NCI-H146 (cell line): ENCODE measurements around the gene SOX10.

Source experiments
- DNase-seq: peaks from one replicate; lab custom pipeline; 2025; lab: John Stamatoyannopoulos, UW

SOX10 gene

GRCh38 chr22:38016182-38017151, 32.1 kb upstream of the SOX10 start:
- DNase-seq = no peak

- DNase-seq = no peak
These were observed 29.7 kb upstream of the SOX10 start for GRCh38 chr22:38014083-38014482.

GRCh38 chr22:38012604-38013072, 28.3 kb upstream of the SOX10 start:
- DNase-seq = no peak

- DNase-seq = no peak
These were observed 24.8 kb upstream of the SOX10 start for GRCh38 chr22:38009000-38009806.

GRCh38 chr22:38007330-38007902, 23.1 kb upstream of the SOX10 start:
- no peak for DNase-seq

- DNase-seq = no peak
These were observed 22.6 kb upstream of the SOX10 start for GRCh38 chr22:38006906-38007305.

GRCh38 chr22:38005943-38006342, 21.6 kb upstream of the SOX10 start:
- no peak for DNase-seq

GRCh38 chr22:37999640-38000272, 15.4 kb upstream of the SOX10 start:
- DNase-seq = no peak

GRCh38 chr22:37999236-37999635, 14.9 kb upstream of the SOX10 start:
- no peak for DNase-seq

- DNase-seq = no peak
These were observed 14.2 kb upstream of the SOX10 start for GRCh38 chr22:37998543-37998942.

- DNase-seq = no peak
These were observed 12.3 kb upstream of the SOX10 start for GRCh38 chr22:37996515-37997246.

GRCh38 chr22:37996079-37996478, 11.7 kb upstream of the SOX10 start:
- DNase-seq = no peak

GRCh38 chr22:37995460-37995859, 11.1 kb upstream of the SOX10 start:
- no peak for DNase-seq

- DNase-seq = no peak
These were observed 10.6 kb upstream of the SOX10 start for GRCh38 chr22:37994982-37995381.

- DNase-seq = no peak
These were observed 9.7 kb upstream of the SOX10 start for GRCh38 chr22:37994049-37994448.

GRCh38 chr22:37991731-37992442, 7.5 kb upstream of the SOX10 start:
- DNase-seq = no peak

GRCh38 chr22:37990862-37991261, 6.5 kb upstream of the SOX10 start:
- DNase-seq = no peak

- no peak for DNase-seq
These were observed 5.9 kb upstream of the SOX10 start for GRCh38 chr22:37990301-37990700.

GRCh38 chr22:37989146-37990045, 5.0 kb upstream of the SOX10 start:
- no peak for DNase-seq

GRCh38 chr22:37986371-37986770, 2.0 kb upstream of the SOX10 start:
- DNase-seq = no peak
